Endometrial microvascular endothelial cells (primary cell): ENCODE measurements around the gene TRIM9. TPM values are rescaled to one million over a fixed set of nuclear protein-coding genes. Genes with fewer than 3 reads are reported as not detected.

Experiments
- in situ Hi-C: cut with HindIII; loops from 2 replicates; pipeline ENCODE4 v1.10.0; 2017; ENCODE audit warnings: low sequenced_read_pairs, low pct_unique_long_range_greater_than_20kb; ENCODE audit errors: inconsistent ontology term
- total RNA-seq: library from RNA; depleted of rRNA; stranded (reverse); fragments of >200 nt; gene quantifications from one replicate; pipeline ENCODE4 v1.2.3, GENCODE V29; 2015; ENCODE audit errors: inconsistent ontology term

Gene TRIM9
- total RNA-seq, result not detected

GRCh38 chr14:51094901-51095853 lies at the start of gene TRIM9:
TRIM9 (minus strand) TSS chr14:51095105; CDS start chr14:51094939, 166 bp downstream.
- in situ Hi-C loops, result no loop called here

- in situ Hi-C loops, result no loop called here
Observed at GRCh38 chr14:51140856-51141255, 46.0 kb upstream of the TRIM9 start.

- in situ Hi-C loops, result no loop called here
Observed at GRCh38 chr14:51140338-51140737, 45.4 kb upstream of the TRIM9 start.

GRCh38 chr14:51139121-51139681 lies 44.3 kb upstream of the TRIM9 start:
- in situ Hi-C loops, result no loop called here

GRCh38 chr14:51138404-51139103 lies 43.6 kb upstream of the TRIM9 start:
- in situ Hi-C loops, result no loop called here

- in situ Hi-C loops, result no loop called here
Observed at GRCh38 chr14:51131516-51131915, 36.6 kb upstream of the TRIM9 start.

- in situ Hi-C loops, result no loop called here
Observed at GRCh38 chr14:51129130-51129529, 34.2 kb upstream of the TRIM9 start.

- in situ Hi-C loops, result no loop called here
Observed at GRCh38 chr14:51124029-51124428, 29.1 kb upstream of the TRIM9 start.

GRCh38 chr14:51121096-51121495 lies 26.2 kb upstream of the TRIM9 start:
- in situ Hi-C loops, result no loop called here

- in situ Hi-C loops, result no loop called here
Observed at GRCh38 chr14:51119411-51120051, 24.6 kb upstream of the TRIM9 start.

GRCh38 chr14:51118993-51119392 lies 24.1 kb upstream of the TRIM9 start:
- in situ Hi-C loops, result no loop called here

GRCh38 chr14:51117593-51117992 lies 22.7 kb upstream of the TRIM9 start:
- in situ Hi-C loops, result no loop called here

- in situ Hi-C loops, result no loop called here
Observed at GRCh38 chr14:51116682-51117081, 21.8 kb upstream of the TRIM9 start.

- in situ Hi-C loops, result no loop called here
Observed at GRCh38 chr14:51109651-51110050, 14.7 kb upstream of the TRIM9 start.

GRCh38 chr14:51107801-51108200 lies 12.9 kb upstream of the TRIM9 start:
- in situ Hi-C loops, result no loop called here

- in situ Hi-C loops, result no loop called here
Observed at GRCh38 chr14:51104467-51104866, 9.6 kb upstream of the TRIM9 start.

- in situ Hi-C loops, result no loop called here
Observed at GRCh38 chr14:51097287-51097686, 2.4 kb upstream of the TRIM9 start.

GRCh38 chr14:51096870-51097269 lies 2.0 kb upstream of the TRIM9 start:
- in situ Hi-C loops, result no loop called here
